NCI-H1694 treated with DMSO at 0.1 percent for 48 hours (cell line): ENCODE data around the gene XDH.

ENCODE experiments used
- DNase-seq: peaks from one replicate; lab custom pipeline; 2025; lab: John Stamatoyannopoulos, UW

The XDH gene

GRCh38 chr2:31402388-31402787, 12.2 kb downstream of the XDH start:
- DNase-seq, result no peak

- no peak for DNase-seq
Measured at GRCh38 chr2:31401580-31401979, 13.0 kb downstream of the XDH start.

GRCh38 chr2:31398881-31399280, 15.7 kb downstream of the XDH start:
- DNase-seq, result no peak

- DNase-seq, result no peak
Measured at GRCh38 chr2:31397094-31397493, 17.4 kb downstream of the XDH start.

- DNase-seq, result no peak
Measured at GRCh38 chr2:31390324-31390723, 24.2 kb downstream of the XDH start.

GRCh38 chr2:31388736-31389135, 25.8 kb downstream of the XDH start:
- no peak for DNase-seq

- no peak for DNase-seq
Measured at GRCh38 chr2:31387850-31388249, 26.7 kb downstream of the XDH start.

- no peak for DNase-seq
Measured at GRCh38 chr2:31386648-31387047, 27.9 kb downstream of the XDH start.

- DNase-seq, result no peak
Measured at GRCh38 chr2:31386172-31386571, 28.4 kb downstream of the XDH start.

- DNase-seq, result no peak
Measured at GRCh38 chr2:31384771-31385276, 29.7 kb downstream of the XDH start.

- DNase-seq, result no peak
Measured at GRCh38 chr2:31384351-31384750, 30.2 kb downstream of the XDH start.

- DNase-seq, result no peak
Measured at GRCh38 chr2:31383471-31384153, 30.9 kb downstream of the XDH start.

- no peak for DNase-seq
Measured at GRCh38 chr2:31382452-31383120, 32.0 kb downstream of the XDH start.

GRCh38 chr2:31381601-31382000, 32.9 kb downstream of the XDH start:
- DNase-seq, result no peak

- no peak for DNase-seq
Measured at GRCh38 chr2:31380243-31380642, 34.3 kb downstream of the XDH start.

GRCh38 chr2:31379747-31380146, 34.8 kb downstream of the XDH start:
- DNase-seq, result no peak

GRCh38 chr2:31378791-31379501, 35.6 kb downstream of the XDH start:
- DNase-seq, result no peak

- DNase-seq, result no peak
Measured at GRCh38 chr2:31378389-31378788, 36.2 kb downstream of the XDH start.

- no peak for DNase-seq
Measured at GRCh38 chr2:31373127-31373526, 41.4 kb downstream of the XDH start.

- no peak for DNase-seq
Measured at GRCh38 chr2:31372097-31372496, 42.4 kb downstream of the XDH start.

- DNase-seq, result no peak
Measured at GRCh38 chr2:31371691-31372090, 42.9 kb downstream of the XDH start.

- no peak for DNase-seq
Measured at GRCh38 chr2:31366733-31367132, 47.8 kb downstream of the XDH start.
